Gastrocnemius medialis (tissue), 4 donors: ENCODE data around the gene PHOSPHO2.

Experiments used
- POLR2A ChIP-seq, 2 donors: fragments of 450-650 bp; IDR thresholded peaks; one replicate each; pipeline ENCODE4 v1.6.1; 2017; ENCODE audit warnings: antibody characterized with exemption in 2 of 2, mild to moderate bottlenecking in 2 of 2, moderate library complexity in 2 of 2
- TF ChIP-seq, protein P1 (sequence below), 5 experiments: fragments of 450-650 bp in 3 of 5; fragments of 200-600 bp in 2 of 5; sonication (generic) in 2 of 5; IDR thresholded peaks in 4 of 5; conservative IDR thresholded peaks in 1 of 5; 1 replicate in 4 of 5; 2 replicates in 1 of 5; pipeline ENCODE4 v1.5.1; 2016 to 2019; ENCODE audit warnings: antibody characterized with exemption in 5 of 5, mild to moderate bottlenecking in 3 of 5, moderate library complexity in 3 of 5

DNA sequence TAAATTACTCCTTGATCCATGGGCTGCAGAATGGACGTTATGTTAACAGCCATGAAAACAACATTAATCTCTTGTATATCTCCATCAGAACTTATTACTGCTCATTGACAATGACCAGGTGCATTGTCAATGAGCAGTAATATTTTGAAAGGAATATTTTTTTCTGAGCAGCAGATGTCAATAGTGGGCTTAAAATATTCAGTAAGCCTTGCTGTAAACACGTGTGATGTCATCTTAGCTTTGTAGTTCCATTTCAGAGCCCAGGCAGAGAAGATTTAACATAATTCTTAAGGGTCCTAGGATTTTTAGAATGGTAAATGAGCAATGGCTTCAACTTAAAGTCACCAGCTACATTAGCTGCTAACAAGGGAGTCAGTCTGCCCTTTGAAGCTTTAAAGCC, 26.7 kb upstream of the PHOSPHO2 start:
- TF ChIP-seq, protein P1, sequence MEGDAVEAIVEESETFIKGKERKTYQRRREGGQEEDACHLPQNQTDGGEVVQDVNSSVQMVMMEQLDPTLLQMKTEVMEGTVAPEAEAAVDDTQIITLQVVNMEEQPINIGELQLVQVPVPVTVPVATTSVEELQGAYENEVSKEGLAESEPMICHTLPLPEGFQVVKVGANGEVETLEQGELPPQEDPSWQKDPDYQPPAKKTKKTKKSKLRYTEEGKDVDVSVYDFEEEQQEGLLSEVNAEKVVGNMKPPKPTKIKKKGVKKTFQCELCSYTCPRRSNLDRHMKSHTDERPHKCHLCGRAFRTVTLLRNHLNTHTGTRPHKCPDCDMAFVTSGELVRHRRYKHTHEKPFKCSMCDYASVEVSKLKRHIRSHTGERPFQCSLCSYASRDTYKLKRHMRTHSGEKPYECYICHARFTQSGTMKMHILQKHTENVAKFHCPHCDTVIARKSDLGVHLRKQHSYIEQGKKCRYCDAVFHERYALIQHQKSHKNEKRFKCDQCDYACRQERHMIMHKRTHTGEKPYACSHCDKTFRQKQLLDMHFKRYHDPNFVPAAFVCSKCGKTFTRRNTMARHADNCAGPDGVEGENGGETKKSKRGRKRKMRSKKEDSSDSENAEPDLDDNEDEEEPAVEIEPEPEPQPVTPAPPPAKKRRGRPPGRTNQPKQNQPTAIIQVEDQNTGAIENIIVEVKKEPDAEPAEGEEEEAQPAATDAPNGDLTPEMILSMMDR (IDR thresholded peaks at IDR 0.05 in 4 of 5, conservative IDR thresholded peaks at IDR 0.05 in 1 of 5), result no peak
- TF ChIP-seq POLR2A (IDR thresholded peaks at IDR 0.05), result no peak
